RWPE2 (cell line): ENCODE data around the gene KIF21B.

ENCODE experiments used
- ATAC-seq: fragments of 200-7000 bp; cut with Tn5 transposase; 3 replicates; pipeline ENCODE4 v1.9.1; 2021; ENCODE audit warnings: low read depth
- DNase-seq: peaks from one replicate; pipeline ENCODE4 v3.0.0-alpha.2; 2020; ENCODE audit warnings: low spot score
- H3K27ac ChIP-seq: fragments of 450-650 bp; 2 replicates; pipeline ENCODE4 v1.5.1; 2017; ENCODE audit warnings: mild to moderate bottlenecking; ENCODE audit not compliant: poor library complexity, severe bottlenecking
- H3K27me3 ChIP-seq: fragments of 250-450 bp; sonication (Bioruptor Pico); 2 replicates; pipeline ENCODE4 v1.5.1; 2021; ENCODE audit warnings: mild to moderate bottlenecking, moderate library complexity; ENCODE audit not compliant: insufficient read depth, poor library complexity, severe bottlenecking
- H3K36me3 ChIP-seq: fragments of 250-450 bp; sonication (Bioruptor Pico); 2 replicates; pipeline ENCODE4 v1.5.1; 2020; ENCODE audit warnings: low read depth, mild to moderate bottlenecking, moderate library complexity
- H3K4me1 ChIP-seq: fragments of 250-450 bp; sonication (Bioruptor Pico); 2 replicates; pipeline ENCODE4 v1.5.1; 2021; ENCODE audit warnings: mild to moderate bottlenecking, moderate library complexity; ENCODE audit not compliant: insufficient read depth, poor library complexity, severe bottlenecking
- H3K4me3 ChIP-seq: fragments of 250-450 bp; sonication (Bioruptor Pico); 2 replicates; pipeline ENCODE4 v1.5.1; 2021; ENCODE audit warnings: mild to moderate bottlenecking, moderate library complexity; ENCODE audit not compliant: severe bottlenecking
- H3K9me3 ChIP-seq: fragments of 250-450 bp; sonication (Bioruptor Pico); 2 replicates; pipeline ENCODE4 v1.5.1; 2021; ENCODE audit warnings: mild to moderate bottlenecking, moderate library complexity; ENCODE audit not compliant: severe bottlenecking
- CTCF ChIP-seq: fragments of 450-650 bp; IDR thresholded peaks from one replicate; pipeline ENCODE4 v1.5.1; 2017; ENCODE audit warnings: mild to moderate bottlenecking, moderate library complexity; ENCODE audit not compliant: poor library complexity, severe bottlenecking

KIF21B gene

DNA sequence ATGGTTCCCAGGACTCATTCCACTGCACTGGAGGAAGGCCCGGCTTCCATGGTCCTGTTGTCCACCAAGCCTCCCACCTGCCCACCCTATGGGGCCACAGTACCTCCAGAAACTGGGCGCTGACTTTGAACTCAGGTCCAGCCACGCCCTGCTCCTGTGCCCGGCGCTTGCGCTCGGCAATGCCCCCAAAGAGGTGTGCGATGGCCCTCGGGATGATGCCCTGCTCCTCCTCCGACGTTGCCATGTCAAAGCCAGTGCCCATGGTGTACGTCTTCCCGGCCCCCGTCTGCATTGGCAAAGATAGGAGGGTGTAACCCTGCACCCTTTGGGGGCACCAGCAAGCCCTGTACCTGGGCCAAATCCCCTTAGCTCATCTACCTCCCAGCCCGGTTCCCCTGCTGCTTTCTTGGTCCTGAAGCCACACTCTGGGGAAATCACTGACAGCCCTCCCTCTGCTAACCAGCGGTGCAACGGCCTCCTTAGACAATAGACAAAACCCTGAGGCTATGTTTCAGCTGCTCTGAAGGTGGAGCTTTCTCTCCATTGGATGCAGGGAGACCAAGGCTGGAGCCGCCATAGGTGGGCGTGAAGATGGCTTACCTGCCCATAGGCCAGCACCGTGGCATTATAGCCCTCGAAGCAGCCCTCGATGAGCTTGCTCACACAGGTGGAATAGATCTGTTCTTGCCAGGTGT lies 14.7 kb downstream of the KIF21B start:
- DNase-seq (no peak), ATAC-seq (no peak)
- H3K27ac ChIP-seq, result no peak overlapping the region
- no peaks in the 10 kb centered on the region for H3K27me3 ChIP-seq
- no peaks in the 10 kb centered on the region for H3K36me3 ChIP-seq
- H3K4me3 ChIP-seq, result no peak overlapping the region
- no peak for TF ChIP-seq CTCF
- H3K9me3 ChIP-seq, result no peaks in the 10 kb centered on the region
- no peaks in the 10 kb centered on the region for H3K4me1 ChIP-seq

GRCh38 chr1:201007481-201007880 lies 16.0 kb downstream of the KIF21B start:
- TF ChIP-seq CTCF, result no peak
- no peak overlapping the region for H3K27ac ChIP-seq
- H3K4me1 ChIP-seq, result no peaks in the 10 kb centered on the region
- no peaks in the 10 kb centered on the region for H3K9me3 ChIP-seq
- H3K36me3 ChIP-seq, result no peaks in the 10 kb centered on the region
- no peak overlapping the region for H3K4me3 ChIP-seq
- DNase-seq, result no peak
- ATAC-seq, result no peak
- H3K27me3 ChIP-seq, result no peaks in the 10 kb centered on the region

DNA sequence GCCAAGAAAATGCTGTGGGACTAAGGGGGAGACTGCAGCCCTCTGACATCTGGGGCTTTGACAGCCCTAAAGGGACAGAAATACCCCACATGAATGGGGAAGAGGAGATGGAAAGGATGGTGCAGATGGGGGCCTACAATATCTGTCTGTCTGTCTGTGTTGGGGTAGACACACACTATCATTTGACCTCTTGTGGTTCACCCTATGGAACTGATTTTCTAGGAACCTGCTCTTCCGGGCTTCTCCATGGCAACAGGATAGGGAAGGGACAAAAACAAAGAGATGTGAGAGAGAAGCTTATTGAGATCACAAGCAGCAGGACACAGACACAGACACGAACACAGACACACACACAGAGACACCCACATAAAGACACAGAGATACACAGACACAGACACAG lies 17.1 kb downstream of the KIF21B start:
- Histone ChIP-seq H3K4me1 (no peaks in the 10 kb centered on the region), H3K4me3 (no peak overlapping the region), H3K27me3 (no peaks in the 10 kb centered on the region), H3K27ac (no peak overlapping the region), H3K36me3 (no peaks in the 10 kb centered on the region), H3K9me3 (no peaks in the 10 kb centered on the region)
- no peak for TF ChIP-seq CTCF
- ATAC-seq, result no peak
- DNase-seq, result no peak

DNA sequence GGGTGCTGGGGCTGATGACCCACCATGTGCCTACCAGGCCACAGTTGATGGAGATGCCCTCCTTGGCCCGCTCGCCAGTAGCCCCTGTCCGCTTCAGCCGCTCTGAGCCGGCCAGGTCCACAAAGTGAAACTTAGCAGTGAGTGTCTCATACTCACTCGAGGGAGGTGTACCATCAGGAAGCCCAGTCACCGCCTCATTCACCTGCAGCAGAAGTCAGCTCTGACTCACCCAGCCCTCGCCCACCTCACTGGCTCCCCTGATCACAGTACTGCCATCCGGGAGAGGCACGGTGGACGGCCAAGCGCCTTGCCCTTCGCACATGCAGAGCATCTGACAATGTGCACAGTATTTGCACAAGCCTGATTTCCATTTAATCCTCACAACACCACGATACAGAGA lies 18.8 kb downstream of the KIF21B start:
- H3K4me3 ChIP-seq, result no peak overlapping the region
- no peak for DNase-seq
- H3K4me1 ChIP-seq, result no peaks in the 10 kb centered on the region
- TF ChIP-seq CTCF, result no peak
- H3K9me3 ChIP-seq, result no peaks in the 10 kb centered on the region
- peak; percentile 63 for ATAC-seq
- H3K36me3 ChIP-seq, result no peaks in the 10 kb centered on the region
- no peak overlapping the region for H3K27ac ChIP-seq
- H3K27me3 ChIP-seq, result no peaks in the 10 kb centered on the region

DNA sequence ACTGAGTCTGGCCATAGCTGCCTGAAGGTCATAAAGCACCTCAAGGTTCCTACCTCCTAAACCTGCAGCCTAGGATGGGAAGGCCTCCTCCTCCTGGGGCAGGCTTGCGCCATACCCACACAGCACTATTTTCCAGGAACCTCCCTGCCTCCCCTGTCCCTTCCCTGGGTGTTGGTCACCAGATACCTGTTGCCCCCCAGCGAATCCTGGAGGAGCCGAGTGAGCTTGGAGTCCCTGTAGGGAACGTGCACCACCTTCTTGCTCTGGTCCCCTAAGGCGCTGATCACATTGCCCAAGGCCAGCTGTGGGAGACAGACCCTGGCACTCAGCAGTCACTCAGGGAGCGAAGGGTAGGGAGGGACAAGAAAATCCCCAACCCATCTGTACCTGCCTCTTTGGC lies 19.4 kb downstream of the KIF21B start:
- DNase-seq, result no peak
- no peak for ATAC-seq
- Histone ChIP-seq H3K36me3 (no peaks in the 10 kb centered on the region), H3K4me3 (no peak overlapping the region), H3K27ac (no peak overlapping the region), H3K4me1 (no peaks in the 10 kb centered on the region), H3K9me3 (no peaks in the 10 kb centered on the region), H3K27me3 (no peaks in the 10 kb centered on the region)
- TF ChIP-seq CTCF, result no peak
